GM18861 (cell line): Measurements from ENCODE around the gene ELN.

Experiments
- ATAC-seq: cut with Tn5 transposase; IDR thresholded peaks from one replicate; pipeline ENCODE4 v1.9.1; 2021; ENCODE audit not compliant: unreplicated experiment

The ELN gene

GRCh38 chr7:74059681-74060588 is 32.0 kb downstream of the ELN start:
- ATAC-seq: no peak

- peak; percentile 78 for ATAC-seq
Observed at GRCh38 chr7:74061840-74062539, 34.0 kb downstream of the ELN start.

- ATAC-seq: no peak
Observed at GRCh38 chr7:74063223-74063641, 35.3 kb downstream of the ELN start.

GRCh38 chr7:74063646-74064045 is 35.7 kb downstream of the ELN start:
- ATAC-seq: no peak

GRCh38 chr7:74064696-74065095 is 36.7 kb downstream of the ELN start:
- no peak for ATAC-seq

- no peak for ATAC-seq
Observed at GRCh38 chr7:74066626-74067025, 38.7 kb downstream of the ELN start.

- ATAC-seq: no peak
Observed at GRCh38 chr7:74068378-74069085, 40.6 kb downstream of the ELN start.

- ATAC-seq: no peak
Observed at GRCh38 chr7:74069086-74069541, 41.1 kb downstream of the ELN start.

- ATAC-seq: no peak
Observed at GRCh38 chr7:74069790-74070618, 42.0 kb downstream of the ELN start.

GRCh38 chr7:74070619-74070921 is 42.6 kb downstream of the ELN start:
- no peak for ATAC-seq

GRCh38 chr7:74071121-74071520 is 43.1 kb downstream of the ELN start:
- ATAC-seq: no peak

- no peak for ATAC-seq
Observed at GRCh38 chr7:74074770-74075169, 46.8 kb downstream of the ELN start.

GRCh38 chr7:74078461-74078860 is 50.5 kb downstream of the ELN start:
- no peak for ATAC-seq

- ATAC-seq: no peak
Observed at GRCh38 chr7:74082770-74083116, 54.8 kb downstream of the ELN start.

GRCh38 chr7:74083117-74083876 is 55.3 kb downstream of the ELN start, which contains the start of gene LIMK1:
TSS of gene LIMK1 (plus strand) at chr7:74083804. CDS start at chr7:74083991, 187 bp downstream.
- ATAC-seq: peak; percentile 49

GRCh38 chr7:74083928-74084721 is 56.2 kb downstream of the ELN start:
- peak; percentile 31 for ATAC-seq

- ATAC-seq: no peak
Observed at GRCh38 chr7:74084722-74085578, 57.0 kb downstream of the ELN start.

- no peak for ATAC-seq
Observed at GRCh38 chr7:74087791-74088453, 59.9 kb downstream of the ELN start.
